SK-N-SH (cell line): Measurements from ENCODE around the gene SRCIN1. TPM values are rescaled to one million over a fixed set of nuclear protein-coding genes. Genes with fewer than 3 reads are reported as not detected.

Experiments
- CTCF ChIA-PET: fragments of 300-600, 350-600 bp; formaldehyde crosslinking; extraction: SDS; loops from one replicate; lab custom pipeline; 2021; lab: Yijun Ruan, JAX
- POLR2A ChIA-PET: fragments of 350-600 bp; sonication (Branson Sonifier 250); formaldehyde crosslinking; extraction: SDS; loops from one replicate; lab custom pipeline; 2020; ENCODE audit warnings: antibody characterized with exemption, inconsistent platforms; lab: Yijun Ruan, JAX
- DNase-seq: peaks from one replicate; pipeline ENCODE4 v3.0.0; 2012
- H2AFZ ChIP-seq: fragments of 200-600 bp; sonication (generic); 2 replicates; pipeline ENCODE4 v1.8.1; 2016; ENCODE audit warnings: antibody characterized with exemption, mild to moderate bottlenecking, low read depth
- H3F3A ChIP-seq: fragments of 200-600 bp; sonication (generic); replicated peaks from 2 replicates; pipeline ENCODE3; 2016; ENCODE audit warnings: antibody characterized with exemption, mild to moderate bottlenecking; ENCODE audit not compliant: insufficient read depth
- H3K27ac ChIP-seq, 2 experiments: fragments of 200-500 bp in 1 of 2; fragments of 200-600 bp in 1 of 2; sonication (Bioruptor generic) in 1 of 2; sonication (generic), shearing (Covaris generic) in 1 of 2; 2 replicates each; pipeline versions ENCODE4 v1.5.1 to v1.6.1; 2014 to 2016; ENCODE audit warnings: low read depth in 2 of 2, inconsistent platforms in 1 of 2, low read length in 1 of 2, mild to moderate bottlenecking in 1 of 2, mixed read lengths in 1 of 2
- H3K27me3 ChIP-seq: fragments of 200-600 bp; sonication (generic), shearing (Covaris generic); 2 replicates; pipeline ENCODE4 v1.6.1; 2016; ENCODE audit warnings: mixed run types; ENCODE audit not compliant: insufficient read depth
- H3K36me3 ChIP-seq, 2 experiments: fragments of 200-500 bp in 1 of 2; fragments of 200-600 bp in 1 of 2; sonication (Bioruptor generic) in 1 of 2; sonication (generic) in 1 of 2; replicated peaks in 1 of 2; 2 replicates each; pipeline versions ENCODE3 to v1.5.1; 2014 to 2016; ENCODE audit warnings: low read length in 1 of 2, mild to moderate bottlenecking in 1 of 2; ENCODE audit not compliant: insufficient read depth in 2 of 2, control insufficient read depth in 1 of 2
- H3K4me1 ChIP-seq, 2 experiments: fragments of 200-500 bp in 1 of 2; fragments of 200-600 bp in 1 of 2; sonication (Bioruptor generic) in 1 of 2; sonication (generic), shearing (Covaris generic) in 1 of 2; 2 replicates each; pipeline versions ENCODE4 v1.5.1 to v1.6.1; 2014 to 2016; ENCODE audit warnings: low read depth in 1 of 2, low read length in 1 of 2, mixed run types in 1 of 2; ENCODE audit not compliant: insufficient read depth in 2 of 2, control insufficient read depth in 1 of 2
- H3K4me2 ChIP-seq: fragments of 200-600 bp; sonication (generic), shearing (Covaris generic); 2 replicates; pipeline ENCODE4 v1.6.1; 2017; ENCODE audit warnings: mixed run types
- H3K4me3 ChIP-seq, 2 experiments: fragments of 200-500 bp in 1 of 2; fragments of 200-600 bp in 1 of 2; sonication (Bioruptor generic) in 1 of 2; sonication (generic), shearing (Covaris generic) in 1 of 2; 2 replicates each; pipeline versions ENCODE4 v1.5.1 to v1.8.1; 2014 to 2016; ENCODE audit warnings: low read depth in 2 of 2, inconsistent platforms in 1 of 2, low read length in 1 of 2, mild to moderate bottlenecking in 1 of 2, mixed read lengths in 1 of 2, moderate library complexity in 1 of 2
- H3K79me2 ChIP-seq: fragments of 200-600 bp; sonication (generic); 2 replicates; pipeline ENCODE4 v1.8.1; 2017; ENCODE audit warnings: mild to moderate bottlenecking; ENCODE audit not compliant: insufficient read depth
- H3K9ac ChIP-seq: fragments of 200-600 bp; sonication (generic); 2 replicates; pipeline ENCODE4 v1.6.1; 2017; ENCODE audit warnings: mixed run types
- H3K9me2 ChIP-seq: fragments of 200-600 bp; sonication (generic); 2 replicates; pipeline ENCODE4 v1.6.1; 2017; ENCODE audit warnings: mixed run types
- H3K9me3 ChIP-seq: fragments of 200-600 bp; sonication (generic); 2 replicates; pipeline ENCODE4 v1.6.1; 2017; ENCODE audit warnings: mixed run types, mild to moderate bottlenecking, moderate library complexity
- H4K20me1 ChIP-seq: fragments of 200-600 bp; sonication (generic); 2 replicates; pipeline ENCODE4 v1.6.1; 2017; ENCODE audit warnings: mild to moderate bottlenecking, mixed run types; ENCODE audit not compliant: insufficient read depth
- CTCF ChIP-seq: fragments of 200-600 bp; sonication (generic); IDR thresholded peaks from 2 replicates; pipeline ENCODE4 v1.6.1; 2017; ENCODE audit warnings: antibody characterized with exemption, mild to moderate bottlenecking, moderate library complexity
- ELF1 ChIP-seq: IDR thresholded peaks from 2 replicates; pipeline ENCODE4 v1.4.0; 2012
- GABPA ChIP-seq: IDR thresholded peaks from 2 replicates; pipeline ENCODE4 v1.4.0; 2012; ENCODE audit warnings: low read depth, mild to moderate bottlenecking
- IRF3 ChIP-seq: fragments of 150-350 bp; IDR thresholded peaks from 2 replicates; pipeline ENCODE4 v1.6.1; 2016; ENCODE audit warnings: mild to moderate bottlenecking, low read depth, low read length
- JUND ChIP-seq: IDR thresholded peaks from 2 replicates; pipeline ENCODE4 v1.4.0; 2012
- NRF1 ChIP-seq: IDR thresholded peaks from 2 replicates; pipeline ENCODE4 v1.6.1; 2012; ENCODE audit warnings: low read depth, mild to moderate bottlenecking, low read length
- PBX3 ChIP-seq: IDR thresholded peaks from 2 replicates; pipeline ENCODE4; 2012
- RAD21 ChIP-seq: IDR thresholded peaks from 2 replicates; pipeline ENCODE4 v1.6.1; 2012; ENCODE audit warnings: mild to moderate bottlenecking, low read length
- RCOR1 ChIP-seq: fragments of 150-350 bp; IDR thresholded peaks from 2 replicates; pipeline ENCODE4 v1.6.1; 2017; ENCODE audit warnings: antibody characterized with exemption, low read length
- SIN3A ChIP-seq: IDR thresholded peaks from 2 replicates; pipeline ENCODE4 v1.6.1; 2012; ENCODE audit warnings: low read depth, mild to moderate bottlenecking, low read length, moderate library complexity, borderline replicate concordance
- SMC3 ChIP-seq: IDR thresholded peaks from 2 replicates; pipeline ENCODE4 v1.6.1; 2012; ENCODE audit warnings: low read depth, low read length, improper control_type of control experiment
- TAF1 ChIP-seq: IDR thresholded peaks from 2 replicates; pipeline ENCODE4 v1.6.1; 2012; ENCODE audit warnings: low read depth, mild to moderate bottlenecking, low read length, moderate library complexity, borderline replicate concordance
- TCF12 ChIP-seq: IDR thresholded peaks from 2 replicates; pipeline ENCODE4 v1.4.0; 2012
- TEAD4 ChIP-seq: IDR thresholded peaks from 2 replicates; pipeline ENCODE4 v1.4.0; 2012; ENCODE audit warnings: mild to moderate bottlenecking, borderline replicate concordance; ENCODE audit not compliant: insufficient read depth
- USF2 ChIP-seq: fragments of 150-350 bp; IDR thresholded peaks from 2 replicates; pipeline ENCODE4 v1.6.1; 2017; ENCODE audit warnings: antibody characterized with exemption, low read length, low read depth, borderline replicate concordance
- YY1 ChIP-seq: IDR thresholded peaks from 2 replicates; pipeline ENCODE4 v1.4.0; 2012; ENCODE audit warnings: low read depth, mild to moderate bottlenecking
- WGBS: methylation state at CpG from one replicate; pipeline ENCODE4 v1.1.6; 2017; ENCODE audit warnings: low lambda C conversion rate; 5-methylcytosine and 5-hydroxymethylcytosine counted together
- polyA plus RNA-seq, 3 experiments: library from polyadenylated mRNA; depleted of rRNA; stranded (reverse); fragments of >200 nt; gene quantifications; 2 replicates each; pipeline ENCODE4 v1.2.3, GENCODE V29; 2012

Gene SRCIN1
- polyA plus RNA-seq, 1 of the 3 experiments (the other 2 are of a cell fraction), result 1.0 TPM

GRCh38 chr17:38536661-38537060 lies 69.1 kb downstream of the SRCIN1 start:
- Histone ChIP-seq H3K4me1 (no peaks in the 10 kb centered on the region), H3K4me2 (no peak overlapping the region), H2AFZ (no peak overlapping the region), H3K36me3 (no peaks in the 10 kb centered on the region), H3K79me2 (no peaks in the 10 kb centered on the region), H3K9me3 (no peaks in the 10 kb centered on the region), H3K27ac (no peak overlapping the region), H4K20me1 (no peaks in the 10 kb centered on the region), H3K9ac (no peak overlapping the region), H3K9me2 (no peaks in the 10 kb centered on the region), H3F3A (peaks cover 4% of the 10 kb centered on the region), H3K4me3 (no peak overlapping the region), H3K27me3 (no peaks in the 10 kb centered on the region)
- TF ChIP-seq TEAD4 (no peak), TCF12 (no peak), TAF1 (no peak), YY1 (no peak)
- WGBS, result 84% methylated on average over 4 of the region's 4 CpGs
- CTCF ChIA-PET, result interaction anchor here (0.6 to 7.8 kb wide), 10 partner anchors 11 to 131 kb away, joined by 3 to 57 read pairs (median 6); no protein-coding TSS in a partner anchor
- POLR2A ChIA-PET, result no interaction called here
- no peak for DNase-seq

GRCh38 chr17:38535886-38536285 lies 69.9 kb downstream of the SRCIN1 start:
- DNase-seq, result no peak
- no peak overlapping the region for H3K4me3 ChIP-seq
- no peaks in the 10 kb centered on the region for H3K36me3 ChIP-seq
- POLR2A ChIA-PET, result no interaction called here
- no peaks in the 10 kb centered on the region for H3K79me2 ChIP-seq
- TF ChIP-seq SMC3 (no peak), ELF1 (no peak), CTCF (no peak), IRF3 (no peak), SIN3A (no peak)
- H3K27ac ChIP-seq, result no peak overlapping the region
- H4K20me1 ChIP-seq, result no peaks in the 10 kb centered on the region
- H3K9me2 ChIP-seq, result no peaks in the 10 kb centered on the region
- H3K27me3 ChIP-seq, result no peaks in the 10 kb centered on the region
- 88% methylated on average over 8 of the region's 8 CpGs for WGBS
- H2AFZ ChIP-seq, result no peak overlapping the region
- peaks cover 4% of the 10 kb centered on the region for H3F3A ChIP-seq
- H3K9ac ChIP-seq, result no peak overlapping the region
- H3K9me3 ChIP-seq, result no peaks in the 10 kb centered on the region
- no peak overlapping the region for H3K4me2 ChIP-seq
- CTCF ChIA-PET, result interaction anchor here (0.6 to 7.8 kb wide), 5 partner anchors 22 to 182 kb away, joined by 3 to 57 read pairs (median 17); no protein-coding TSS in a partner anchor
- no peaks in the 10 kb centered on the region for H3K4me1 ChIP-seq

- H3K9me3 ChIP-seq, result no peaks in the 10 kb centered on the region
- no peaks in the 10 kb centered on the region; the same call in 1 of the 2 replicates for H3K27me3 ChIP-seq
- H3K4me2 ChIP-seq, result no peak overlapping the region
- H3K4me3 ChIP-seq, result no peak overlapping the region
- no peak overlapping the region for H3K27ac ChIP-seq
- no peaks in the 10 kb centered on the region for H3K36me3 ChIP-seq
- peaks cover 4% of the 10 kb centered on the region for H3F3A ChIP-seq
- H3K9ac ChIP-seq, result no peak overlapping the region
- no peaks in the 10 kb centered on the region for H4K20me1 ChIP-seq
- no peaks in the 10 kb centered on the region for H3K9me2 ChIP-seq
- no peak overlapping the region for H2AFZ ChIP-seq
- H3K4me1 ChIP-seq, result no peaks in the 10 kb centered on the region
- POLR2A ChIA-PET, result no interaction called here
- no peak for DNase-seq
- CTCF ChIA-PET, result interaction anchor here (0.7 to 7.8 kb wide), 7 partner anchors 11 to 201 kb away, joined by 3 to 57 read pairs (median 4); no protein-coding TSS in a partner anchor
- no peaks in the 10 kb centered on the region for H3K79me2 ChIP-seq
- WGBS, result 71% methylated on average over 5 of the region's 7 CpGs
- TF ChIP-seq USF2 (no peak), CTCF (no peak), PBX3 (no peak), RAD21 (no peak), YY1 (no peak), JUND (no peak), GABPA (no peak), TAF1 (no peak), RCOR1 (no peak), NRF1 (no peak)
Observed at GRCh38 chr17:38534498-38534885, 71.3 kb downstream of the SRCIN1 start.
